Brain microvascular endothelial cell (primary cell): ENCODE data around the gene PIGL.

ENCODE experiments used
- DNase-seq: peaks from one replicate; pipeline ENCODE4 v3.0.0-alpha.2; 2020
- H3K27ac ChIP-seq: fragments of 250-450 bp; sonication (Bioruptor Pico); 2 replicates; pipeline ENCODE4 v1.5.1; 2020; ENCODE audit warnings: mild to moderate bottlenecking, moderate library complexity
- H3K27me3 ChIP-seq: fragments of 250-450 bp; sonication (Bioruptor Pico); replicated peaks from 2 replicates; pipeline ENCODE4 v1.5.1; 2020; ENCODE audit warnings: mild to moderate bottlenecking
- H3K36me3 ChIP-seq: fragments of 250-450 bp; sonication (Bioruptor Pico); replicated peaks from 2 replicates; pipeline ENCODE4 v1.5.1; 2020; ENCODE audit warnings: mild to moderate bottlenecking
- H3K4me3 ChIP-seq: 2 replicates; pipeline ENCODE4 v1.5.1; 2011; ENCODE audit warnings: low read depth, mild to moderate bottlenecking, control low read depth, low read length, moderate library complexity
- in situ Hi-C: cut with HindIII; loops from 2 replicates; pipeline ENCODE4 v1.10.0; 2017; ENCODE audit warnings: low sequenced_read_pairs, low pct_ligation_motif_present
- TF ChIP-seq, protein P1 (sequence below): IDR thresholded peaks from 2 replicates; pipeline ENCODE4 v1.5.1; 2011; ENCODE audit warnings: low read depth, mild to moderate bottlenecking, moderate library complexity, low read length, control low read depth, inconsistent platforms; ENCODE audit errors: missing control alignments

PIGL gene

DNA sequence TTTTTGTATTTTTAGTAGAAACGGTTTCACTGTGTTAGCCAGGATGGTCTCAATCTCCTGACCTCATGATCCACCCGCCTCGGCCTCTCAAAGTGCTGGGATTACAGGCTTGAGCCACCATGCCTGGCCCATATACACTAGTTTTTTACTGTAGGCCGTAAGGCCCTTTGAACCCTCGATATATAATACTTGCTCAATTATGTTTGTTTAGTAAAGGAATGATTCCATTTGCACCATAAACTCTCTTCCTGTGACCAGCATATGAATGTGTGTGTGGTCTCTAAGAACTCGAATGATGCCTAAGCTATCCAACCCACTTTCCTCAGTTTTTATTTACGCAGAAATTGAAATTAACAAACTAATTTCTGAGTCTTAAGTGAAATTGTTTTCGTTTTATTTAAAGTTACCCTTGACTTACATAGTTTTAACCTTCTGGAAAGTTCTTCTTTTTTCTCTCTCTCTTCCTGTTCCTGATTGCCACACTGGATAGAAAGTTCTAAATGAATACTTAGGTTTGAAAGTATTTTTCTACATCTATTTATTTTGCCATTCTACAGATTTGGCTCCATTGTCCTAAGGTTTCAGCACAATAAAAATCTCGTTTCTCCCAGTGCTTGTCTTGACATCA, 37.9 kb downstream of the PIGL start:
- TF ChIP-seq, protein P1, sequence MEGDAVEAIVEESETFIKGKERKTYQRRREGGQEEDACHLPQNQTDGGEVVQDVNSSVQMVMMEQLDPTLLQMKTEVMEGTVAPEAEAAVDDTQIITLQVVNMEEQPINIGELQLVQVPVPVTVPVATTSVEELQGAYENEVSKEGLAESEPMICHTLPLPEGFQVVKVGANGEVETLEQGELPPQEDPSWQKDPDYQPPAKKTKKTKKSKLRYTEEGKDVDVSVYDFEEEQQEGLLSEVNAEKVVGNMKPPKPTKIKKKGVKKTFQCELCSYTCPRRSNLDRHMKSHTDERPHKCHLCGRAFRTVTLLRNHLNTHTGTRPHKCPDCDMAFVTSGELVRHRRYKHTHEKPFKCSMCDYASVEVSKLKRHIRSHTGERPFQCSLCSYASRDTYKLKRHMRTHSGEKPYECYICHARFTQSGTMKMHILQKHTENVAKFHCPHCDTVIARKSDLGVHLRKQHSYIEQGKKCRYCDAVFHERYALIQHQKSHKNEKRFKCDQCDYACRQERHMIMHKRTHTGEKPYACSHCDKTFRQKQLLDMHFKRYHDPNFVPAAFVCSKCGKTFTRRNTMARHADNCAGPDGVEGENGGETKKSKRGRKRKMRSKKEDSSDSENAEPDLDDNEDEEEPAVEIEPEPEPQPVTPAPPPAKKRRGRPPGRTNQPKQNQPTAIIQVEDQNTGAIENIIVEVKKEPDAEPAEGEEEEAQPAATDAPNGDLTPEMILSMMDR = no peak
- H3K36me3 ChIP-seq = no peaks in the 10 kb centered on the region
- no peak overlapping the region for H3K27ac ChIP-seq
- H3K27me3 ChIP-seq = no peaks in the 10 kb centered on the region
- DNase-seq = no peak
- in situ Hi-C loops = no loop called here
- no peak overlapping the region for H3K4me3 ChIP-seq

- Histone ChIP-seq H3K36me3 (no peaks in the 10 kb centered on the region), H3K4me3 (no peak overlapping the region), H3K27me3 (no peaks in the 10 kb centered on the region), H3K27ac (no peak overlapping the region)
- TF ChIP-seq, protein P1 = no peak
- no peak for DNase-seq
- in situ Hi-C loops = no loop called here
Observed at GRCh38 chr17:16255481-16255921, 38.5 kb downstream of the PIGL start.

GRCh38 chr17:16258901-16259300, 41.9 kb downstream of the PIGL start:
- H3K4me3 ChIP-seq = no peak overlapping the region
- no peak overlapping the region for H3K27ac ChIP-seq

DNA sequence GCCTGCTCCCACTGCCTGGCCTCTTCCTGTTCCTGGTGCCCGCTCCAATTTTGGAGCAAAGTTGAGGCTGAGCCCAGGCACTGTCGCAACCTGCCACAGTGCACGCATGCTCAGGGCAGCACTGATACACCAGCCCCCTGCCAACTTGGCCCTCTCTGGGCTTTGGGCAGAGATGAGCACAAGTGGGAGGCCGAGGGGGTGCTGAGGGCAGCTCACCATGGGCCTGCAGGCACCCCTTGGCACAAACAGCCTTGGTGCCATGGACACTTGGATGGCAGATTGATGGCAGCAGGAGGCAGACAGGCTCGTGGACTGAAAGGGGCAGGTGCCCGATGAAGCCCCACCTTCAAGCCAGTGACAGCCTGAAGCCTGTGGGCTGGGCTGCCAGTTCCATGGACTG, 42.9 kb downstream of the PIGL start:
- no peak for DNase-seq
- in situ Hi-C loops = no loop called here
- Histone ChIP-seq H3K36me3 (no peaks in the 10 kb centered on the region), H3K27me3 (no peaks in the 10 kb centered on the region), H3K27ac (no peak overlapping the region), H3K4me3 (no peak overlapping the region)
- TF ChIP-seq, protein P1 = no peak

More at GRCh38 chr17:16258901-16259300, 41.9 kb downstream of the PIGL start:
- no peak for DNase-seq
- in situ Hi-C loops = no loop called here
- TF ChIP-seq, protein P1 = no peak
- no peaks in the 10 kb centered on the region for H3K27me3 ChIP-seq
- no peaks in the 10 kb centered on the region for H3K36me3 ChIP-seq

GRCh38 chr17:16261049-16261448, 44.0 kb downstream of the PIGL start:
- TF ChIP-seq, protein P1 = no peak
- DNase-seq = no peak
- Histone ChIP-seq H3K36me3 (no peaks in the 10 kb centered on the region), H3K27ac (no peak overlapping the region), H3K4me3 (no peak overlapping the region), H3K27me3 (no peaks in the 10 kb centered on the region)
- in situ Hi-C loops = no loop called here

GRCh38 chr17:16262201-16262600, 45.2 kb downstream of the PIGL start:
- Histone ChIP-seq H3K36me3 (no peaks in the 10 kb centered on the region), H3K27me3 (no peaks in the 10 kb centered on the region), H3K4me3 (no peak overlapping the region), H3K27ac (no peak overlapping the region)
- in situ Hi-C loops = no loop called here
- DNase-seq = no peak
- TF ChIP-seq, protein P1 = no peak
